ENCODE results near the gene ABCA8. TPM values are rescaled to one million over a fixed set of nuclear protein-coding genes. Genes with fewer than 3 reads are reported as not detected.

ABCA8 gene
- total RNA-seq, 2 experiments from 2014 or later: not detected

- CTCF ChIA-PET: no interaction called here
- H3K27ac Mint-ChIP-seq: no peak overlapping the region
Measured at GRCh38 chr17:68821860-68822696, 133.1 kb downstream of the ABCA8 start.

GRCh38 chr17:68820825-68821481 lies 134.2 kb downstream of the ABCA8 start:
- Mint-ChIP-seq H3K27me3 (no peaks in the 10 kb centered on the region), H3K4me3 (no peak overlapping the region), H3K36me3 (ENCODE audit: low read depth) (no peaks in the 10 kb centered on the region), H3K27ac (no peak overlapping the region), H3K9me3 (no peaks in the 10 kb centered on the region), H3K4me1 (no peaks in the 10 kb centered on the region)
- no peak for DNase-seq
- ChIA-PET POLR2A (no interaction called here), CTCF (no interaction called here)

More at GRCh38 chr17:68821860-68822696, 133.1 kb downstream of the ABCA8 start:
- POLR2A ChIA-PET: no interaction called here
- no peaks in the 10 kb centered on the region for H3K27me3 Mint-ChIP-seq
- H3K4me3 Mint-ChIP-seq: no peak overlapping the region
- DNase-seq: no peak
- no peaks in the 10 kb centered on the region for H3K36me3 Mint-ChIP-seq (ENCODE audit: low read depth)
- H3K4me1 Mint-ChIP-seq: no peaks in the 10 kb centered on the region
- no peaks in the 10 kb centered on the region for H3K9me3 Mint-ChIP-seq

GRCh38 chr17:68820476-68820824 lies 134.7 kb downstream of the ABCA8 start:
- Mint-ChIP-seq H3K27me3 (peaks cover 2% of the 10 kb centered on the region), H3K4me3 (no peak overlapping the region), H3K36me3 (ENCODE audit: low read depth) (no peaks in the 10 kb centered on the region), H3K27ac (no peak overlapping the region), H3K9me3 (no peaks in the 10 kb centered on the region), H3K4me1 (no peaks in the 10 kb centered on the region)
- POLR2A ChIA-PET: no interaction called here
- CTCF ChIA-PET: no interaction called here
- no peak for DNase-seq

DNA sequence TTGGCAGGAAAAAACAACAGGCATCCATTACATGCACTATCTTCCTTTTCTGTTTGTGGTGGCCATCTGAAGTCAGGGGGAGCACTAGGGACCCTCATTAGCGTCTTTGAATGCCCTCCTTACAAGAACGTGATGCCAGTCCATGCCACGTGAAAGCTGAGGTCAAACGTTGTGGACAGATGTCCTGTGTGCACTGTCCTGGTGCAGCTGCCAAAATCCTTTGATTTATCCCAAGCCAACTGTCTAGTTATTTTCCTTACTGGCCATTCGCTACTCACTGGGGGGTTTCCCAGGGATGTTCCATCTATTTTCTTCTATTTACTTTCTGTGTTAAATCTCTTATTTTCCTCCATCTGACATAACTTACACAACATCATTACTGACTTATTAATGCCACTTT lies 135.7 kb downstream of the ABCA8 start:
- H3K27ac Mint-ChIP-seq: no peak overlapping the region
- no peaks in the 10 kb centered on the region for H3K4me1 Mint-ChIP-seq
- peaks cover 3% of the 10 kb centered on the region for H3K27me3 Mint-ChIP-seq
- no peaks in the 10 kb centered on the region for H3K36me3 Mint-ChIP-seq (ENCODE audit: low read depth)
- no peak for DNase-seq
- CTCF ChIA-PET: no interaction called here
- POLR2A ChIA-PET: no interaction called here
- H3K4me3 Mint-ChIP-seq: no peak overlapping the region
- H3K9me3 Mint-ChIP-seq: no peaks in the 10 kb centered on the region

Other genes with a start within 250 kb of the ABCA8 start
- gene ABCA9, start 105.5 kb upstream of the ABCA8 start, total RNA-seq: under 1 TPM in 1 of 2 experiments, not detected in 1; 0.05 TPM
- gene ABCA6, start 186.5 kb upstream of the ABCA8 start, total RNA-seq: under 1 TPM; 0.13 to 0.30 TPM

All from activated CD4-positive, alpha-beta memory T cell treated with anti-CD3 and anti-CD28 coated beads, Interleukin-2, amount 10 ng/mL, durations not matched to agents 7 days and 5 days (primary cell).